Stimulated activated CD4-positive, alpha-beta T cell treated with anti-CD3 and anti-CD28 coated beads, Interleukin-4, amount 100 ng/mL, for 48 hours (primary cell): Measurements from ENCODE around the gene TAP1.
A peak's percentile ranks its signal among the peaks of the same experiment; 100 is the strongest.
"Not testable (repeated sequence)": the region's sequence is repeated elsewhere in the genome, so short reads cannot be mapped to it uniquely, and the experiment has no call there.

ENCODE experiments used
- DNase-seq, 2 donors: peaks; one replicate each; pipeline ENCODE4 v3.0.0-alpha.2; 2020; ENCODE audit warnings: low read depth in 2 of 2

TAP1 gene, protein sequence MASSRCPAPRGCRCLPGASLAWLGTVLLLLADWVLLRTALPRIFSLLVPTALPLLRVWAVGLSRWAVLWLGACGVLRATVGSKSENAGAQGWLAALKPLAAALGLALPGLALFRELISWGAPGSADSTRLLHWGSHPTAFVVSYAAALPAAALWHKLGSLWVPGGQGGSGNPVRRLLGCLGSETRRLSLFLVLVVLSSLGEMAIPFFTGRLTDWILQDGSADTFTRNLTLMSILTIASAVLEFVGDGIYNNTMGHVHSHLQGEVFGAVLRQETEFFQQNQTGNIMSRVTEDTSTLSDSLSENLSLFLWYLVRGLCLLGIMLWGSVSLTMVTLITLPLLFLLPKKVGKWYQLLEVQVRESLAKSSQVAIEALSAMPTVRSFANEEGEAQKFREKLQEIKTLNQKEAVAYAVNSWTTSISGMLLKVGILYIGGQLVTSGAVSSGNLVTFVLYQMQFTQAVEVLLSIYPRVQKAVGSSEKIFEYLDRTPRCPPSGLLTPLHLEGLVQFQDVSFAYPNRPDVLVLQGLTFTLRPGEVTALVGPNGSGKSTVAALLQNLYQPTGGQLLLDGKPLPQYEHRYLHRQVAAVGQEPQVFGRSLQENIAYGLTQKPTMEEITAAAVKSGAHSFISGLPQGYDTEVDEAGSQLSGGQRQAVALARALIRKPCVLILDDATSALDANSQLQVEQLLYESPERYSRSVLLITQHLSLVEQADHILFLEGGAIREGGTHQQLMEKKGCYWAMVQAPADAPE

DNA sequence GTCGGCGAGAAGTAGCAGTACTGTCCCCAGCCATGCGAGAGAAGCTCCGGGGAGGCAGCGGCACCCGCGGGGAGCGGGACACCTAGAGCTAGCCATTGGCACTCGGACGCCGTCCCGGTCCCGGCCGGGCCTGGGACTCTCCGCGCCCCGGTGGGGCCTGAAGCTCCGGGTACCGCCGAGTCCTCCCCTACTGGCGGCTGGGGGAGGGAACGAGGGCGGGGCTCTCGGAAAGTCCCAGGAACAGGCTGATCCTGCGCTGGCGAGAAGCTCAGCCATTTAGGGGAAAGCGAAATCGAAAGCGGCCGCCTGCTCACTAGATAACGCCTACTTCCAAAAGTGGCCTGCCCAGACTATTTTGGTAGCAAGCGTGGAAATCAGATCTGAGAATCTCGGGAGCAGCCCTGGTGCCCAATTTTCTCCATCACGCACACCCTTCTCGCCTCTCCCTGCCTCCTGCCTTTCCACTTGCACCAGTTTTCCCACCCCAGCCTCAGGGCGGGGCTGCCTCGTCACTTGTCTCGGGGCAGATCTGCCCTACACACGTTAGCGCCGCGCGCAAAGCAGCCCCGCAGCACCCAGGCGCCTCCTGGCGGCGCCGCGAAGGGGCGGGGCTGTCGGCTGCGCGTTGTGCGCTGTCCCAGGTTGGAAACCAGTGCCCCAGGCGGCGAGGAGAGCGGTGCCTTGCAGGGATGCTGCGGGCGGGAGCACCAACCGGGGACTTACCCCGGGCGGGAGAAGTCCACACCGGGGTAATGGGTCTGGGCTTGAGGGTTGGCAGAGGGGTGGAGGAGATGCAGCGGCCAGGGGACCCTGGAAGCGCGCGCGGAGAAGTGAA lies at the start of gene TAP1, which contains the start of gene PSMB9:
TSS of gene TAP1 (minus strand) at position 164 of the 835 bp plus-strand sequence. CDS start at position 96, 68 bp downstream.
TSS of gene PSMB9 (plus strand) at position 652 of the 835 bp plus-strand sequence. CDS start at position 690, 38 bp downstream.
- DNase-seq: peak; percentile 93 to 94

- no peak for DNase-seq
Observed at GRCh38 chr6:32895006-32895345, 41.5 kb upstream of the TAP1 start.

DNA sequence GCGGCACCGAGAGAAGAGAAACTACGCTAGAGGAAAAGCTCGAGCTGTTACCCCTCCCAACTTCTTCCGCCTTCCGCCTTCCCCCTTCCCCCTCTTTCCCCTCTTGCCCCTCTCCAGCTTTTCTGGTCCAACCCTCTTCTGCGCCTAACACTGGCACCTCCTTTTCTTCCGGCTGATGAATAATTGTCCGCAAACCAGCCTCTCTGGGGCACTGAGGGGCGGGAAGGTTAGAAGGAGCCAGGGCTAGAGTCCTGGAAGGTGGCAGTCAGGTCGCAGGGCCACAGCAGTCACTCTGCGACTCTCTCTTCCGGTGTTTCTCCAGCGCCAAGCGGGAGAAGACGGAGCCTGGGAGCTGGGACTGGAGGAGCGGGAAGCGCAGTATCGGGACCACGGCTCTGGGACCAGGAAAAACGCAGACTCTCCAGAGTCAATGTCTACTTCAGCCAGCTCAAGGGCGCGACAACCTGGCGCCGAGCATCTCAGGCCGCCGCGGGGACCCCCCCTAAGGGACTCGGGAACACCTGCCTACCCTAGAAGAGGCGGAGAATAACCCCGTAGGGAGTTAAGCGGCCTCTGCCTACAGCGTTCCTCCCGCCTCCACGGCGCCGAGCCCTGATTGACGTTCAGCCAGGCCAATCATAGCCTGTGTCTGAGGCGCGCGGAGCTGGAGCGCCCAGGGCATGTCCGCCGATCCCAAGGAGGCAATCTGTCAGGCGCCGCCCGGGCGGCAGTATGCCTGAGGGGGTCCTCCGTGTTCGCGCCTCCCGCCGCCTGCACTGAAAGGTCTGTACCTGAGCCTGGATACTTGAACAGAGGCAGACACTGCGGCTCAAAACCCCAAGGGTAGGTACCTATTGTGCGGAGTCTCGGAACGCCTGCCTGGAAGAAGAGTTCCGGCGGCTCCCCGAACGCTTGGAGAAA lies 40.8 kb upstream of the TAP1 start:
- DNase-seq: peak; percentile 93 to 96

DNA sequence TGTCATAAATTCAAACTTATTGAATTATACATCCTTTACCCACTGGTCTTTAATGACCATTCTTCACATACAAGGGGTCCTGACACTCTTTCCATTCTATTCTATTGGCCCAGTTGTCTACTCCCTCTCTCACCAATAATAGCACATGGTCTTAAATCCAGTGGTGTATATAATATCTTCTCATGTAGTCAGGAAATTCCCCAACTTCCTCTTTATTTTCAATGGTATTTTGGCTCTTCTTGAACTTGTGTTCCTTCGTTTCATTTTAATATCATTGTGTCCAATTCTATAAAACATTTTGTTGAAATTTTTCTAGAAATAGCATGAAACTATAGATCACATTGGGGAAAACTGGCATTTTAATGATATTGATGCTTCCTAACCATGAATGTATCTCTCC lies 37.3 kb upstream of the TAP1 start:
- no peak for DNase-seq

GRCh38 chr6:32889533-32889932 lies 36.0 kb upstream of the TAP1 start:
- DNase-seq: no peak

- no peak for DNase-seq
Observed at GRCh38 chr6:32888576-32888975, 35.1 kb upstream of the TAP1 start.

GRCh38 chr6:32887616-32888015 lies 34.1 kb upstream of the TAP1 start:
- DNase-seq: no peak

DNA sequence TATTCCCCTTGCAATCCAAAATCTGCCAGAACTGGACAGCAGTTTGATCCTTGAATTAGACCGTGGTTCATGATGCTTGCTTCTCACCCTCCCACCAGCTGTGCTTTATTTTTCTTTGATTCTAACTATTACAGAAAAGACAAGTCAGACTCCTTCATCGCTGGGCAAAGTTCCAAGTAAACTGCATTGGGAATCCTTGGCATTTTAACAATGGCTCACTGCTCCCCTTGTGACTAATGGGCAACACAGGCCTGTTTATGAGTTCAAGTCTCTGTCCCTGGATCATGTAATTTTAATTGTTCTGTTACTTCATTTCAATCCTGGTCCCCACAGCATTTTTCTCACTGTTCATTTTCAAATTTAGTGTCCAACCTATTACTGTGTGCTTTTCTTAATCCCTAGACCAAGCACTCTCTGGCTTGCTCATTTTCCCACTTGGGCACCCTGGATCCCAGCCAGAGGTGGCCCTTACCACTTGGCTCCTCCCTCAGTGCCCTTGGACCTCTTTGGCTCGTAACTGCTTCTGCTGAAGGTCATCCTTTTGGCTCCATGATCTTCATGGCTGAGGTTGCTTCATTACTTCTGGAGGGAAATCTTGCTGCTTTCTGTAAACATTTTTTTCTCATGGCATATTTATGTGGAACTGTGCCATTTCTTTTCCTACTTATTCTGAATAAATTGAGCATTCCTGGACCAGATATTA lies 33.3 kb upstream of the TAP1 start:
- no peak for DNase-seq

DNA sequence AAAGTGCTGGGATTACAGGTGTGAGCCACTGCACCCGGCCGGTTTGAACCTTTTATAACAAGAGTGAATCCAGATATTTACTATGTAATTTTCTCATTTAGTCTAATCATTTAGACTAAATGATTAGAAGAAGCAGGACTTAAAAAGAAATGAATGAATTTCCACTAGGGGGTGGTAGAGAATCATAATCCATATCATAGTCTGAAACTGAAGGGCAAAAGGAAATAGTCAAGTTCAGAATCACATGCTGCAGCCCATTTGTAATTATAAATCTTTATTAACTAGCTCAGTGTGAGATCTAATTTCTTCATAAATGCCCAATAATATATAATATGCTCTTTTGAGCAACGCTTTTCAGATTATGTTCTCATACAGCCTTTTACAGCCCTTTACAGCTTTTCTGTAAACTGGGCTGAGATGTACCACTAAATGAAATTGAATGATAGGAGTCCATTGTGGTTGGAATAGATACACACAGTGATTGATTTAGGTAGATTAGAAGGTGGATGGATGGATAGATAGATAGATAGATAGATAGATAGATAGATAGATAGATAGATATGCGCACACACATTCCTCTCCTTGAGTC lies 32.3 kb upstream of the TAP1 start:
- DNase-seq: no peak

GRCh38 chr6:32883789-32884188 lies 30.3 kb upstream of the TAP1 start:
- DNase-seq: no peak

- no peak for DNase-seq
Observed at GRCh38 chr6:32882879-32883250, 29.4 kb upstream of the TAP1 start.

- DNase-seq: not testable (repeated sequence)
Observed at GRCh38 chr6:32880962-32881361, 27.5 kb upstream of the TAP1 start.

DNA sequence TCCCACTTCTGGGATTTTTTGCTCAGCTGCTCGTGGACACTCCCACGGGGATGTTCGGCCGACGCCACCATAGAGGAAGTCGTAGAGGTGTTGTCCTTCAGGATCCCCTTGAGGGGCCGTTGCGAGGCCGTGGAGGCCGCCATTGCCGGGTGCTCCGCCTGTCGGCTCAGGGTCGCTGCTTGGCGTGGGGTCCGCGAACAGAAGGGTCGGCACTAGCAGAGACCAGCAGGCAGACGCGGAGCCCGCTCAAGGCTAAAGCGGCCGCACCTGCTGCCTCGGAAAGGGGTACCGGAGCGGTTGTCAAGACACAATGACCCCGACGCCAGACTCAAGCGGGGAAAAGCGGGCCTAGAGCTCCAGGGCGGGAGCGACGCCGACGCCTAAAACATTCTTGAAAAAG lies 26.2 kb upstream of the TAP1 start:
- no peak for DNase-seq

- no peak for DNase-seq
Observed at GRCh38 chr6:32876603-32877002, 23.1 kb upstream of the TAP1 start.

- DNase-seq: not testable (repeated sequence)
Observed at GRCh38 chr6:32873947-32874346, 20.4 kb upstream of the TAP1 start.

- DNase-seq: peak; percentile 78 to 86
Observed at GRCh38 chr6:32868257-32868788, 14.8 kb upstream of the TAP1 start.

- DNase-seq: no peak
Observed at GRCh38 chr6:32867554-32868256, 14.2 kb upstream of the TAP1 start.

DNA sequence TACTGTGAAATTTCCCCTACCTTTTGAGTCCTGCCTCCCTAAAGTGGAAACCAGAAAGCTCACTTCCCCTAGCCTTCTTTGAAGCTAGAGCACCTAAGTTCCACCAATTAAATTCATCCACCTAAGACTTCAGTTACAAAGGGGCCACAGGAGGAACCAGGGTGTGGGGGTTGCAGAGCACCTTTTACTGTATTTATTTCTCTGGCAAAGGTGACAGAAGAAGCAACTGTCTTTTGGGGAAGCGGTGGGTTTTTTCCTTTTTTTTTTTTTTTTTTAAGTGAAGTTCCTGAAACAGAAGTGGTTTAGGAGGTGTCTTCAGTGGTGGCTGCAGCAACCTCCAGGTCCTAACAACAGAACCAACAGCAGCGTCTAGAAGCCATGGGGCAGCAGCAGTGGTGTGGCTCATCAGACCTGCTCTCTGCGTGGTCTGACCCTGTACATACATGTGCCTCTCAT lies 13.5 kb upstream of the TAP1 start:
- DNase-seq: no peak
